Erythroblast (primary cell): ENCODE measurements around the gene GPR55.

Experiments
- GATA1 ChIP-seq: IDR thresholded peaks from 2 replicates; pipeline ENCODE4 v1.6.1; 2011; ENCODE audit warnings: low read depth, mild to moderate bottlenecking, control low read depth, low read length, moderate library complexity
- POLR2A ChIP-seq: IDR thresholded peaks from 2 replicates; pipeline ENCODE4 v1.6.1; 2011; ENCODE audit warnings: mild to moderate bottlenecking, low read length

GRCh38 chr2:230888824-230889400, 36.1 kb downstream of the GPR55 start:
- no peak for TF ChIP-seq POLR2A
- TF ChIP-seq GATA1, result no peak
